SK-N-SH treated with all-trans-retinoic acid at 6 μM for 48 hours (cell line): ENCODE data around the gene SMIM8.

ENCODE experiments used
- ATAC-seq: fragments of 200-7000 bp; cut with Tn5 transposase; 3 replicates; pipeline ENCODE4 v1.9.1; 2020; ENCODE audit warnings: mild to moderate bottlenecking, moderate library complexity
- ARNTL ChIP-seq: fragments of 450-650 bp; formaldehyde crosslinking; IDR thresholded peaks from 2 replicates; pipeline ENCODE4 v1.5.0; 2020; ENCODE audit warnings: low read depth, mild to moderate bottlenecking, moderate library complexity, borderline replicate concordance
- CSDC2 ChIP-seq: fragments of 250-450 bp; sonication (Bioruptor Pico); IDR thresholded peaks from 2 replicates; pipeline ENCODE4 v1.5.0; 2020; ENCODE audit warnings: mild to moderate bottlenecking, moderate library complexity
- ESRRG ChIP-seq: fragments of 250-450 bp; sonication (Bioruptor Pico); IDR thresholded peaks from 2 replicates; pipeline ENCODE4 v1.6.1; 2021; ENCODE audit warnings: mild to moderate bottlenecking
- GLIS3 ChIP-seq: fragments of 250-450 bp; sonication (Bioruptor Pico); IDR thresholded peaks from 2 replicates; pipeline ENCODE4 v1.5.0; 2020; ENCODE audit warnings: mild to moderate bottlenecking, moderate library complexity
- OSR1 ChIP-seq: fragments of 250-450 bp; sonication (Bioruptor Pico); IDR thresholded peaks from 2 replicates; pipeline ENCODE4 v1.8.0; 2022; ENCODE audit warnings: moderate library complexity, mild to moderate bottlenecking, inconsistent platforms
- PATZ1 ChIP-seq: fragments of 250-450 bp; sonication (Bioruptor Pico); IDR thresholded peaks from 2 replicates; pipeline ENCODE4 v1.8.0; 2020; ENCODE audit warnings: mild to moderate bottlenecking, moderate library complexity, borderline replicate concordance
- POU6F1 ChIP-seq: fragments of 250-450 bp; sonication (Bioruptor Pico); IDR thresholded peaks from 2 replicates; pipeline ENCODE4 v1.8.0; 2021; ENCODE audit warnings: low read depth, mild to moderate bottlenecking, moderate library complexity, borderline replicate concordance
- PPARA ChIP-seq: fragments of 250-450 bp; sonication (Bioruptor Pico); IDR thresholded peaks from 2 replicates; pipeline ENCODE4 v1.5.0; 2020; ENCODE audit warnings: mild to moderate bottlenecking, borderline replicate concordance
- RARB ChIP-seq: fragments of 250-450 bp; sonication (Bioruptor Pico); IDR thresholded peaks from 2 replicates; pipeline ENCODE4 v1.8.0; 2021; ENCODE audit warnings: mild to moderate bottlenecking, moderate library complexity
- TCF4 ChIP-seq: fragments of 250-450 bp; sonication (Bioruptor Pico); IDR thresholded peaks from 2 replicates; pipeline ENCODE4 v1.8.0; 2021; ENCODE audit warnings: mild to moderate bottlenecking, moderate library complexity, borderline replicate concordance
- TOX ChIP-seq: fragments of 250-450 bp; sonication (Bioruptor Pico); IDR thresholded peaks from 2 replicates; pipeline ENCODE4 v1.8.0; 2021; ENCODE audit warnings: mild to moderate bottlenecking, moderate library complexity, borderline replicate concordance
- ZFP3 ChIP-seq: fragments of 250-450 bp; sonication (Bioruptor Pico); IDR thresholded peaks from 2 replicates; pipeline ENCODE4 v1.5.0; 2020; ENCODE audit warnings: mild to moderate bottlenecking, moderate library complexity
- ZFP30 ChIP-seq: fragments of 450-650 bp; formaldehyde crosslinking; IDR thresholded peaks from 2 replicates; pipeline ENCODE4 v1.5.0; 2022; ENCODE audit warnings: mild to moderate bottlenecking, moderate library complexity
- ZNF565 ChIP-seq: fragments of 450-650 bp; formaldehyde crosslinking; conservative IDR thresholded peaks from 2 replicates; pipeline ENCODE4 v1.5.0; 2020; ENCODE audit warnings: low read depth, mild to moderate bottlenecking, moderate library complexity
- ZNF70 ChIP-seq: fragments of 450-650 bp; formaldehyde crosslinking; IDR thresholded peaks from 2 replicates; pipeline ENCODE4 v1.5.0; 2020; ENCODE audit warnings: mild to moderate bottlenecking, moderate library complexity
- ZNF8 ChIP-seq: fragments of 450-650 bp; formaldehyde crosslinking; IDR thresholded peaks from 2 replicates; pipeline ENCODE4 v1.5.0; 2020; ENCODE audit warnings: mild to moderate bottlenecking, moderate library complexity
- TF ChIP-seq, protein P1 (sequence below): fragments of 250-450 bp; sonication (Bioruptor Pico); IDR thresholded peaks from 2 replicates; pipeline ENCODE4 v1.5.1; 2020; ENCODE audit warnings: low read depth, mild to moderate bottlenecking, moderate library complexity
- TF ChIP-seq, protein P2 (sequence below): fragments of 250-450 bp; sonication (Bioruptor Pico); IDR thresholded peaks from 2 replicates; pipeline ENCODE4 v1.5.0; 2020; ENCODE audit warnings: mild to moderate bottlenecking, moderate library complexity

The SMIM8 gene

DNA sequence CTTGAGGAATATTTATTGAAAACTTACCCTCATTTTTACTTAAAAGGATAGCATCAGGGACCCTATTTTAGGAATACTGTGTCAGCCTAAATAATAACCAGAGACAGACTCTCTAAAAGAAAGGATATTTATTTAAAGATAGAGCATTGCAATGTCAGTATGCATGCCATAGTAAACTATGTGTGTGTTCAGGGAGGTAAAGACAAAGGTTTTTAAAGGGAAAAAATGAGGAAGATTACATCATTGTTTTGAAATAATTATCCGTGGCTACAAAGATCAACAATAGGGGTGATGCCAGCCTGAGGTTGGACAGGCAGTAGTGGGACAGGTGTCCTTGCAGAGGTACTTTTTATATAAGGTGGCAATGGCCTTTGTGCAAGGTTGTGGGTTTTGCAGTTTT is 61.6 kb downstream of the SMIM8 start:
- no peak for ATAC-seq
- TF ChIP-seq ZNF8 (no peak), ZFP30 (CRISPR knock-in tag) (no peak), ESRRG (CRISPR knock-in tag) (no peak), ARNTL (CRISPR knock-in tag) (no peak), ZFP3 (CRISPR knock-in tag) (no peak), OSR1 (CRISPR knock-in tag) (no peak), PPARA (CRISPR knock-in tag) (no peak), GLIS3 (no peak), ZNF70 (CRISPR knock-in tag) (no peak), POU6F1 (CRISPR knock-in tag) (no peak), ZNF565 (CRISPR knock-in tag) (no peak), CSDC2 (CRISPR knock-in tag) (no peak)
- TF ChIP-seq, protein P1, sequence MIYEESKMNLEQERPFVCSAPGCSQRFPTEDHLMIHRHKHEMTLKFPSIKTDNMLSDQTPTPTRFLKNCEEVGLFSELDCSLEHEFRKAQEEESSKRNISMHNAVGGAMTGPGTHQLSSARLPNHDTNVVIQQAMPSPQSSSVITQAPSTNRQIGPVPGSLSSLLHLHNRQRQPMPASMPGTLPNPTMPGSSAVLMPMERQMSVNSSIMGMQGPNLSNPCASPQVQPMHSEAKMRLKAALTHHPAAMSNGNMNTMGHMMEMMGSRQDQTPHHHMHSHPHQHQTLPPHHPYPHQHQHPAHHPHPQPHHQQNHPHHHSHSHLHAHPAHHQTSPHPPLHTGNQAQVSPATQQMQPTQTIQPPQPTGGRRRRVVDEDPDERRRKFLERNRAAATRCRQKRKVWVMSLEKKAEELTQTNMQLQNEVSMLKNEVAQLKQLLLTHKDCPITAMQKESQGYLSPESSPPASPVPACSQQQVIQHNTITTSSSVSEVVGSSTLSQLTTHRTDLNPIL (CRISPR knock-in tag) = no peak
- TF ChIP-seq, all 23 proteins: peak for 0

DNA sequence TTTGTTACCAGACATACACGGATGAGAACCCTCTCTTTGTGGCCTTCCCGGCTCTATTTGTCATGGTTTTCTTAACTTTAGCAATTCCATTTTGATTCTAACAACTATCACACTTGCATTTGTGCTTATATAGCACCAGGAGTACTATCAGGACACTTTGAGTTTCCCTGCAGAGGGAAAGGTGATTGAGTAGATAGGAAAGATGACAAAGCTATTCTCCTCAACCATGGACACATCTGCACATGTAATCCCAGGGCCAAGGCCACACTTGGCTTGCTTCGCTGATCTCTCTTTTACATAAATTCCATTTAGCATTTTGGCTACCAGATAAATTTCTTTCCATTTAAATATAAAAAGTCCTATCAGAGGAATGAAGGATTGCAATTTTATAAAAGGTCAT is 62.1 kb downstream of the SMIM8 start:
- ATAC-seq = no peak
- TF ChIP-seq TOX (no peak), ZNF565 (CRISPR knock-in tag) (no peak), TCF4 (no peak), RARB (CRISPR knock-in tag) (no peak), GLIS3 (no peak), ZNF8 (no peak), ARNTL (CRISPR knock-in tag) (no peak), ZNF70 (CRISPR knock-in tag) (no peak), PATZ1 (CRISPR knock-in tag) (no peak)

- ATAC-seq = peak; percentile 91
- TF ChIP-seq, protein P2, sequence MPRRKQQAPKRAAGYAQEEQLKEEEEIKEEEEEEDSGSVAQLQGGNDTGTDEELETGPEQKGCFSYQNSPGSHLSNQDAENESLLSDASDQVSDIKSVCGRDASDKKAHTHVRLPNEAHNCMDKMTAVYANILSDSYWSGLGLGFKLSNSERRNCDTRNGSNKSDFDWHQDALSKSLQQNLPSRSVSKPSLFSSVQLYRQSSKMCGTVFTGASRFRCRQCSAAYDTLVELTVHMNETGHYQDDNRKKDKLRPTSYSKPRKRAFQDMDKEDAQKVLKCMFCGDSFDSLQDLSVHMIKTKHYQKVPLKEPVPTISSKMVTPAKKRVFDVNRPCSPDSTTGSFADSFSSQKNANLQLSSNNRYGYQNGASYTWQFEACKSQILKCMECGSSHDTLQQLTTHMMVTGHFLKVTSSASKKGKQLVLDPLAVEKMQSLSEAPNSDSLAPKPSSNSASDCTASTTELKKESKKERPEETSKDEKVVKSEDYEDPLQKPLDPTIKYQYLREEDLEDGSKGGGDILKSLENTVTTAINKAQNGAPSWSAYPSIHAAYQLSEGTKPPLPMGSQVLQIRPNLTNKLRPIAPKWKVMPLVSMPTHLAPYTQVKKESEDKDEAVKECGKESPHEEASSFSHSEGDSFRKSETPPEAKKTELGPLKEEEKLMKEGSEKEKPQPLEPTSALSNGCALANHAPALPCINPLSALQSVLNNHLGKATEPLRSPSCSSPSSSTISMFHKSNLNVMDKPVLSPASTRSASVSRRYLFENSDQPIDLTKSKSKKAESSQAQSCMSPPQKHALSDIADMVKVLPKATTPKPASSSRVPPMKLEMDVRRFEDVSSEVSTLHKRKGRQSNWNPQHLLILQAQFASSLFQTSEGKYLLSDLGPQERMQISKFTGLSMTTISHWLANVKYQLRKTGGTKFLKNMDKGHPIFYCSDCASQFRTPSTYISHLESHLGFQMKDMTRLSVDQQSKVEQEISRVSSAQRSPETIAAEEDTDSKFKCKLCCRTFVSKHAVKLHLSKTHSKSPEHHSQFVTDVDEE (CRISPR knock-in tag) = no peak
- TF ChIP-seq POU6F1 (CRISPR knock-in tag) (no peak), ARNTL (CRISPR knock-in tag) (no peak), RARB (CRISPR knock-in tag) (no peak), ZNF565 (CRISPR knock-in tag) (no peak), ZNF8 (no peak), TCF4 (no peak), PPARA (CRISPR knock-in tag) (no peak), ZFP30 (CRISPR knock-in tag) (no peak)
- TF ChIP-seq, protein P1 (CRISPR knock-in tag) = no peak
- TF ChIP-seq, all 23 proteins: peak for 0
Observed at GRCh38 chr6:87391334-87391733, 68.9 kb downstream of the SMIM8 start.
